ENCODE measurements around the gene ESYT2.

The ESYT2 gene

DNA sequence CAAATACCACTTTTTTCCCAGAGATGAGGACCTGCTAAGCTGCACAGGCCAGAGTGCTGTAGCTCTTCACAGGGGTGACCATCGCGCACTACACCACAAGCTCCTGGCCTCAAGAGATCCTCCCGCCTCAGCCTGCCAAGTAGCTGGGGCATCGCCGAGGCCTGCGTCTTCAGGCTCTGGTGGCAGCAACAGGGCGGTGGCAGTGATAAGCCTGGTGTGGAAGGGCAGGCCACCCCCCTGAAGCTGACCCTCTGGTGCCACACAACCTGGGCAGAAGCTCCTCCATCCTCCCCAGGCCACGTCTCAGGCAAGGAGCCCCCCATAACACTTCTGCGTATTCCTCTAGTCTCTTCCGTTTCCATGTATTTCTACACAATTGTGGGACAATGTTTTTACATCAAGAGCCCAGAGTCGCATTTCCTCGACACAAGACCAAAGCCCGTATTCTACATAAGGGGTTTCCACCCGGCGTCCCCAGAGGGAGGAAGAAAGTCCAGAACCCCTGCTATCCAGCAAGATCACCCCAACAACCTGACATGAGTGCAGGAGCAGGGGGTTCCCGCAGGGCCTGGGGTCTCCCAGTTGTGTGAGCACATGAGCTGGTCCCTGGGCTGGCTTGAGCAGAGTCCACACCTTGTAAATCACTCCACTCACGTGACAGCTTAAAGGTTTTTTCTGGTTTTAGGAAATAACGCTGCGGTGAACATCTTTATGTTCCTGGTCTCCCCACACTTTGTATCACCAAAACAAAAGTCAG is 87.1 kb downstream of the ESYT2 start:
- Histone ChIP-seq H3K9ac (ENCODE audit: low read length in 2 of 2) (no peak overlapping the region), H3K36me3 (ENCODE audit: control insufficient read depth in 2 of 2, insufficient read depth in 2 of 2, low read length in 2 of 2) (peaks cover 28 to 55% of the 10 kb centered on the region in 2 donors), H3K4me1 (ENCODE audit: control insufficient read depth, insufficient read depth, low read length) (peaks cover 20% of the 10 kb centered on the region), H3K9me3 (ENCODE audit: control insufficient read depth in 2 of 2, low read length in 2 of 2) (no peaks in the 10 kb centered on the region), H3K4me3 (ENCODE audit: low read length in 2 of 2) (no peak overlapping the region), H3K27me3 (ENCODE audit: control insufficient read depth in 1 of 2, insufficient read depth in 2 of 2, low read length in 2 of 2) (no peaks in the 10 kb centered on the region), H3K27ac (ENCODE audit: low read length) (peak overlapping the region; percentile 80)

DNA sequence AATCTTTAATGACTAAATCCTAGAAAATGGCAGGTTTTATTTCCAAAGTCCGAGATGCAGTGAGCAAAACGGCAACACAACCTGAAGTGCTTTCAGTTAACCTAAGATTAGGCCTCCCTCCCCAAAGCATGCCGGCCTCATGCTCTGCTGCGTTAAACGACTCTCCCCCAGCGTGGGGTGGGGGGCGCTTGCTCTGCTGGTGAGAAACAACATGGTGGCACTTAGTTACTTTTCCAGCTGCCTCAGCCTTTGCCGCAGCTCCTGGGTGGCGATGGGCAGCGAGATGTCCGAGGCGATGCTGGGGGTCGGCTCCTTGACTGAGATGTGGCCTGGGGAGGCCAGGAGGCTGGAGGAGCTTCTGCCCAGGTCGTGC is 88.0 kb downstream of the ESYT2 start:
- Histone ChIP-seq H3K9me3 (ENCODE audit: control insufficient read depth in 2 of 2, low read length in 2 of 2) (no peaks in the 10 kb centered on the region), H3K27ac (ENCODE audit: low read length) (peak overlapping the region; percentile 80), H3K36me3 (ENCODE audit: control insufficient read depth in 2 of 2, insufficient read depth in 2 of 2, low read length in 2 of 2) (peaks cover 35 to 62% of the 10 kb centered on the region in 2 donors)

DNA sequence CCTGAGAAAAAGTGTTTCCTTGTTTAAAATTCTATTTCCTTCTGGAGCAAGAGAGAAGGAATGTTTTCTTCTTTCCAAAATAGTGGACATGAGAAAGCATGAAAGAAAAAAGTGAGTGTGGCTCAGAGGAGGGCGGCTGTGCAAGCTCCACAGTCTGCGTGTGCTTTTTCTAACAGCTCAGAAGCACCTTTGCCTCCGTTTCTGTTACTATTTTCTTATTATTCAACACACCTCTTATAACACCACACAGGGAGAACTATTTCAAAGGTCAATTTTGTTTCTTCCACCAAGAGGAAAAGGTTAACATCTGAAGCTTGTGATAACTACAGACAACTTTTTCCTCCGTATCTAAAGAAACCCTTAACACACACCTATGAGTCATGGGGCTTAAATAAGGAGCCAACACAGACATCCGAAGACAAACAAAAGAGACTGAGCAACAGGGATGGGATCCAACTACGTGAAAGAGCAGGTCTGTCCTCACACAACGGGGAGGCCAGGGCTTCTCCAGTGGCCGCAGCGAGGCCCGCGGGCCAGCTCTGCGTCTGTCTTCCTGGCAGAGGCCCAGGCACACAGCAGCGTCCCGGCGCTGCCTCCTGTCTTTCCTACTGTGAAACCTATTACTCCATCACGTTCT is 88.5 kb downstream of the ESYT2 start:
- Histone ChIP-seq H3K27me3 (ENCODE audit: control insufficient read depth in 1 of 2, insufficient read depth in 2 of 2, low read length in 2 of 2) (no peaks in the 10 kb centered on the region), H3K9me3 (ENCODE audit: control insufficient read depth in 2 of 2, low read length in 2 of 2) (no peaks in the 10 kb centered on the region), H3K4me1 (ENCODE audit: control insufficient read depth, insufficient read depth, low read length) (peaks cover 20% of the 10 kb centered on the region), H3K27ac (ENCODE audit: low read length) (peak overlapping the region; percentile 80), H3K9ac (ENCODE audit: low read length in 2 of 2) (peak overlapping the region; percentile 40 to 51), H3K4me3 (ENCODE audit: low read length in 2 of 2) (no peak overlapping the region), H3K36me3 (ENCODE audit: control insufficient read depth in 2 of 2, insufficient read depth in 2 of 2, low read length in 2 of 2) (peaks cover 40 to 58% of the 10 kb centered on the region in 2 donors)

More for the DNA sequence above, 88.0 kb downstream of the ESYT2 start:
- H3K4me1 ChIP-seq (ENCODE audit: control insufficient read depth, insufficient read depth, low read length): peaks cover 20% of the 10 kb centered on the region
- no peaks in the 10 kb centered on the region for H3K27me3 ChIP-seq (ENCODE audit: control insufficient read depth in 1 of 2, insufficient read depth in 2 of 2, low read length in 2 of 2)
- H3K4me3 ChIP-seq (ENCODE audit: low read length in 2 of 2): no peak overlapping the region
- H3K9ac ChIP-seq (ENCODE audit: low read length in 2 of 2): no peak overlapping the region

DNA sequence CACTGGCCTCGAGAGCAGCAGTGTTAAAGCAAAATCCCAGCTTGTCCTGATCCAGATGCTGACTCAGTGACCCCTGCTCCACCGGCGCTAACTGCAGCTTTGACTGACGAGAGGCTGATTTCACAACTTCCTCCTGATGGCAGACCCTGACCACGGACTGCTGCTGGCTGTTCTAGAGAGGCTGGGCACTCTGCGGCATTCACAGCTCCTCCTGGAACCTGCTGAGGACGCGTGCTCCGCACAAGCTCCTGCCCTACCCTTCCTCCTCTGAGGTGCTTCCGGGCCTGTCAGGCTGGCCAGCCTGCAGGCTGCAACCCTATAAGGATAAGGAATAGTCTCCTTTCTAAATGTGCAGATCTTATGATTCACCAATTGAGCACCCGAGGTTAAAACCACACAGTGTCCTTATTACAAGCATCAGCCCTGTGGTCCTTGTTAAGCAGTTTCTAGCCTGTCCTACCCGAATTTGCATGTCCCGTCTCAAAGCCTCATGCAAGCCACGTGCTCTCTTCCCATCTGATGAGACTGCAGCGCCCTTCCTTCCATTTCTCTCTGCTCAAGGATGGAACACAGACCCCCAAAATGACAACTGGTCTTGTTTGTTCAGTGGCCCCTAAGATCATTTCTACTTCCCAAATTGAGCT is 89.2 kb downstream of the ESYT2 start:
- peak overlapping the region in 1 of 2 donors; percentile 40 for H3K9ac ChIP-seq (ENCODE audit: low read length in 2 of 2)
- H3K4me1 ChIP-seq (ENCODE audit: control insufficient read depth, insufficient read depth, low read length): peaks cover 20% of the 10 kb centered on the region
- no peaks in the 10 kb centered on the region for H3K9me3 ChIP-seq (ENCODE audit: control insufficient read depth in 2 of 2, low read length in 2 of 2)
- H3K36me3 ChIP-seq (ENCODE audit: control insufficient read depth in 2 of 2, insufficient read depth in 2 of 2, low read length in 2 of 2): peaks cover 38 to 63% of the 10 kb centered on the region in 2 donors
- H3K27me3 ChIP-seq (ENCODE audit: control insufficient read depth in 1 of 2, insufficient read depth in 2 of 2, low read length in 2 of 2): no peaks in the 10 kb centered on the region
- peak overlapping the region in 1 of 2 donors; percentile 52 for H3K4me3 ChIP-seq (ENCODE audit: low read length in 2 of 2)
- H3K27ac ChIP-seq (ENCODE audit: low read length): peak overlapping the region; percentile 80

DNA sequence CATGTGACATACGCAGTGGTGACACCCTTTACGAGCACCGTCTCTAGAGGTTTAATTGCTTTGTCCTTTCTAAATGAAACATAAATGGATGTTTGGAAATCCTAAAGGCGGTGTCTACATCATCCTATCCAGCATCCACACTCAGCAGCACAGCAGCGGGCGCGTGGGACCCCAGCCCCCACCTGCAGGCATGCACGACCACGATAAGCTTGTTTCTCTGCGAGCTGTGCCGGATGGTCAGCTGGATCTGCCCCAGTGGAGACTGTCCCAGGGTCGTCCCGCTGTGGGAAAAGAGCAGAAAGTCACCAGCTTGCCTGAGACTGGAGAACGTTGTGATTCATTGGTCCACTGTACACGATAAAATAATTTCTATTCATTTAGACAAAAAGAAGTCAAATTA is 90.5 kb downstream of the ESYT2 start:
- Histone ChIP-seq H3K36me3 (ENCODE audit: control insufficient read depth in 2 of 2, insufficient read depth in 2 of 2, low read length in 2 of 2) (peaks cover 41 to 71% of the 10 kb centered on the region in 2 donors), H3K4me3 (ENCODE audit: low read length in 2 of 2) (no peak overlapping the region), H3K9ac (ENCODE audit: low read length in 2 of 2) (no peak overlapping the region), H3K9me3 (ENCODE audit: control insufficient read depth in 2 of 2, low read length in 2 of 2) (no peaks in the 10 kb centered on the region), H3K27ac (ENCODE audit: low read length) (no peak overlapping the region), H3K27me3 (ENCODE audit: control insufficient read depth in 1 of 2, insufficient read depth in 2 of 2, low read length in 2 of 2) (no peaks in the 10 kb centered on the region), H3K4me1 (ENCODE audit: control insufficient read depth, insufficient read depth, low read length) (peaks cover 20% of the 10 kb centered on the region)

DNA sequence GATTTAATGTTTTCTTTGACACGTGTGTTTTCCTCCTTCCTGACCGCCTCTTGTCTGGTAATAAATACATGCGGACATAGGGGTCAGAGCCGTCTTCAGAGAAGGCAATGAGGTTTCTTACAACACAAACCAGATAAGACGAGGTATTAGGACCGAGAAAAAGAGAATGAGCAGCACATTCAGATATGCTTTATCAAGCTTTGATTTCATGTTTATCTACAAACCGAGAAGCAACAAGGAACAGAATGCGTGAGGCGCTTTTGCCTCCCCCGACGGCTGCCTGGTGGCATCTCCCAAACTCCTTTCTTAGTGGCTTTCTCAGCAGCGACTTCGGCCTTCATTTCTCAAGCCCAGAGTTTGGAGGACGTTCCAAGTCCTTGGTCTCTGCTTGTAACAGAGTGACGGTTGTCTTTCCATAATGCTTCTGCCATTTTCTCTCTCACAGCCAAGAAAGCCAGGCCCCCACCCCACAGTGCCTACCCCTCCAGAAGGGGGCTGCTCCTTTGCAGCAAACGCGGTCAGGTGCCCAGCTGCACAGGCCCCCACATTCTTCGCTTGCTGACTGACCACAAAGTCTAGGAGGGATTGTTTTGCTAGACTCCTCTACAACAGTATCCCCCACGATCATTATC is 92.1 kb downstream of the ESYT2 start:
- H3K36me3 ChIP-seq (ENCODE audit: control insufficient read depth in 2 of 2, insufficient read depth in 2 of 2, low read length in 2 of 2): peaks cover 41 to 62% of the 10 kb centered on the region in 2 donors
- peaks cover 20% of the 10 kb centered on the region for H3K4me1 ChIP-seq (ENCODE audit: control insufficient read depth, insufficient read depth, low read length)
- H3K27ac ChIP-seq (ENCODE audit: low read length): no peak overlapping the region
- H3K27me3 ChIP-seq (ENCODE audit: control insufficient read depth in 1 of 2, insufficient read depth in 2 of 2, low read length in 2 of 2): no peaks in the 10 kb centered on the region
- no peaks in the 10 kb centered on the region for H3K9me3 ChIP-seq (ENCODE audit: control insufficient read depth in 2 of 2, low read length in 2 of 2)
- H3K9ac ChIP-seq (ENCODE audit: low read length in 2 of 2): no peak overlapping the region
- H3K4me3 ChIP-seq (ENCODE audit: low read length in 2 of 2): no peak overlapping the region

DNA sequence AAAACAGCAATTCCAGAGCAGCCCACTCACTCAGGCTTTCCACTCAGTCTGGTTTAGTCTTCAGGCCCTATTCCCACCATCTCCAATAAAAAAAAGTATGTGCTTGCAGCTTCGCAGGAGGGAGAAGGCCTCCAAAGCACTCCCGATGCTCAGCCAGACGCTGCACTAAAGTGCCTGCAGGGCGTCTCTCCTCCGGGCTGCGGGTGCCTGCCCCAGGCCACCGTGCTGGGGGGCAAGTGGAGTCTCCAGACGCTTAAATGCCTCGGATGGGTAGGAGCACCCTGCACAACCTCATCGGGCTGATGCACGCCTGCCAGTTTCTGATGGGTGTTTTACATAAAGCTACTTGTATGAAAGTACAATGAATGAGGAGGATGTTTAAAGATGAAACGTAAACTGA is 93.4 kb downstream of the ESYT2 start:
- no peak overlapping the region for H3K9ac ChIP-seq (ENCODE audit: low read length in 2 of 2)
- no peak overlapping the region for H3K4me3 ChIP-seq (ENCODE audit: low read length in 2 of 2)
- peaks cover 12% of the 10 kb centered on the region for H3K4me1 ChIP-seq (ENCODE audit: control insufficient read depth, insufficient read depth, low read length)
- no peaks in the 10 kb centered on the region for H3K9me3 ChIP-seq (ENCODE audit: control insufficient read depth in 2 of 2, low read length in 2 of 2)
- peaks cover 41 to 55% of the 10 kb centered on the region in 2 donors for H3K36me3 ChIP-seq (ENCODE audit: control insufficient read depth in 2 of 2, insufficient read depth in 2 of 2, low read length in 2 of 2)
- no peak overlapping the region for H3K27ac ChIP-seq (ENCODE audit: low read length)
- no peaks in the 10 kb centered on the region for H3K27me3 ChIP-seq (ENCODE audit: control insufficient read depth in 1 of 2, insufficient read depth in 2 of 2, low read length in 2 of 2)

DNA sequence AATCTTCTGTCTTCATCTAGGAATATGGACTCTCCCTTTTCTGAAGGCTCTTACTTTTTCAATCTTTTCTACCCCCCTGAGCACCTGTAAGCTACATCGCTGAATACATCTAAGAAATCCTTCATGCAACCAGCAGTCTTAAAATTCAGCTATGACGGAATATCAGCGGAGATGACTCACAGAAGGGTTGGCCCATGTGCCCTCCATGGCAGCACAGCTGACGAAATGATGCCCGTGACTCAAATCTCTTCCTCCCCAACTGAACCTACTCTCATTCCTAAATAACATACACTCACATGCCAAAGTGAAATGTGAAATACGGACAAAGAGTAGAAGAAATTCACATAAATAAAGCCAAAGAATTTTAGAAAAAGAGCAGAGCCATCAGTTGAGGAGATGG is 94.4 kb downstream of the ESYT2 start:
- H3K27ac ChIP-seq (ENCODE audit: low read length): no peak overlapping the region
- H3K4me3 ChIP-seq (ENCODE audit: low read length in 2 of 2): no peak overlapping the region
- H3K4me1 ChIP-seq (ENCODE audit: control insufficient read depth, insufficient read depth, low read length): peaks cover 2% of the 10 kb centered on the region
- H3K27me3 ChIP-seq (ENCODE audit: control insufficient read depth in 1 of 2, insufficient read depth in 2 of 2, low read length in 2 of 2): no peaks in the 10 kb centered on the region
- no peaks in the 10 kb centered on the region for H3K9me3 ChIP-seq (ENCODE audit: control insufficient read depth in 2 of 2, low read length in 2 of 2)
- H3K36me3 ChIP-seq (ENCODE audit: control insufficient read depth in 2 of 2, insufficient read depth in 2 of 2, low read length in 2 of 2): peaks cover 43 to 51% of the 10 kb centered on the region in 2 donors
- no peak overlapping the region for H3K9ac ChIP-seq (ENCODE audit: low read length in 2 of 2)

DNA sequence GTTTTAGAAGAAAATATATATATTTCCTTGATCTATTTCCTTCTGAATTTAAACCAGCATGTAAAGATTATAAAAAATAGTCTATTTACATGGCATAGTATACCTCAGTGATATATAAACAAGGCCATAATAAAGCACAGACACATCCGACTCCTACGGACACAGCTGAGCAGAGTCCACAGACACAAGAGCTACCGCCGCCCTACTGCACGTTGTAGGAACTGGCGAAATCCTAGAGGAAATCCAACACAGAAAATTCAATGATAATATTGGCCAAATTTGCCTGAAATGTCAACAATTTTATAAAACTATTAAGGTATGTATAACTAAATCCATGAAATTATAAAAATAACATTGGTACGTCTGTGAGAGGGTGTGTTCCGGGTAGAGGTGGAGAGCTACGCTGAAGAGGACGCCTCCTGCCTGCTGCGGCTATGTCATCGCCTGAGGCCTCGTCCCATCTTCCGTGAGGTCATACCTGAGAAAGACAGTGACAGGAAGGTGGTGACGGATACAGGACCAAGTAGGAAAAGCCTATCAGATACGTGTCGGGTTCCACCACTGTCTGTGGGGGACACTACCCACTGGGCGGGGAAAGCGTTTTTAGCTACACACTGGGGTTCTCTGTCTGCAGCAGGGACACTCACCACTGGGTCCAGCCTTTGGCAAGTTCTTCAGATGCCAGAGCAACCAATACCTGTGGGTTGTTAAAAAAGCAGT is 95.4 kb downstream of the ESYT2 start:
- Histone ChIP-seq H3K9me3 (ENCODE audit: control insufficient read depth in 2 of 2, low read length in 2 of 2) (no peaks in the 10 kb centered on the region), H3K27ac (ENCODE audit: low read length) (no peak overlapping the region), H3K36me3 (ENCODE audit: control insufficient read depth in 2 of 2, insufficient read depth in 2 of 2, low read length in 2 of 2) (peaks cover 43 to 49% of the 10 kb centered on the region in 2 donors), H3K4me3 (ENCODE audit: low read length in 2 of 2) (no peak overlapping the region), H3K9ac (ENCODE audit: low read length in 2 of 2) (no peak overlapping the region), H3K4me1 (ENCODE audit: control insufficient read depth, insufficient read depth, low read length) (no peaks in the 10 kb centered on the region), H3K27me3 (ENCODE audit: control insufficient read depth in 1 of 2, insufficient read depth in 2 of 2, low read length in 2 of 2) (no peaks in the 10 kb centered on the region)

DNA sequence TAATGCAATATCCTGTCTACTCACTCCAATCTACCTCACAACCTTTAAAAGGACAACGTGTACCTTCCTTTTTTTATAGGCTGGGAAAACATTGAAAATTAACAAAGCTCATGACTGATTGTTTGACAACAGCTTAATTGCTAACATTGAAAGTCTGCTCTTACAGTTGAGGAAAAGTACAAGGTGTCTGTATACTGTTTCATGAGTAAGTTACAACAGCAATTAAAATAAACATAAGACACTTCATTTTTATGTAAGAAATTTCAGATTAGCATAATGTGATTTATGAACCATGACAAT is 96.1 kb downstream of the ESYT2 start:
- Histone ChIP-seq H3K9ac (ENCODE audit: low read length in 2 of 2) (no peak overlapping the region), H3K27ac (ENCODE audit: low read length) (no peak overlapping the region), H3K27me3 (ENCODE audit: control insufficient read depth in 1 of 2, insufficient read depth in 2 of 2, low read length in 2 of 2) (no peaks in the 10 kb centered on the region), H3K9me3 (ENCODE audit: control insufficient read depth in 2 of 2, low read length in 2 of 2) (no peaks in the 10 kb centered on the region), H3K4me1 (ENCODE audit: control insufficient read depth, insufficient read depth, low read length) (no peaks in the 10 kb centered on the region), H3K36me3 (ENCODE audit: control insufficient read depth in 2 of 2, insufficient read depth in 2 of 2, low read length in 2 of 2) (peaks cover 39 to 44% of the 10 kb centered on the region in 2 donors), H3K4me3 (ENCODE audit: low read length in 2 of 2) (no peak overlapping the region)
